Stimulated activated CD4-positive, alpha-beta T cell treated with anti-CD3 and anti-CD28 coated beads, Interleukin-12 subunit alpha, Interleukin-12 subunit beta, amount 100 ng/mL, for 24 hours (primary cell): ENCODE data around the gene LRRC10B.

Source experiments
- DNase-seq, 2 experiments: peaks; one replicate each; pipeline ENCODE4 v3.0.0-alpha.2; 2020; ENCODE audit warnings: low read depth in 2 of 2

Gene LRRC10B

GRCh38 chr11:61531044-61531443, 22.5 kb downstream of the LRRC10B start:
- no peak for DNase-seq

- peak; percentile 6 to 33 for DNase-seq
Measured at GRCh38 chr11:61532134-61533038, 23.8 kb downstream of the LRRC10B start.

GRCh38 chr11:61533039-61533375, 24.5 kb downstream of the LRRC10B start:
- DNase-seq: no peak

- no peak for DNase-seq
Measured at GRCh38 chr11:61533401-61533800, 24.9 kb downstream of the LRRC10B start.

GRCh38 chr11:61534025-61534932, 25.7 kb downstream of the LRRC10B start:
- DNase-seq: no peak

GRCh38 chr11:61534933-61535839, 26.6 kb downstream of the LRRC10B start:
- no peak for DNase-seq

- DNase-seq: no peak
Measured at GRCh38 chr11:61535998-61536675, 27.6 kb downstream of the LRRC10B start.

- DNase-seq: no peak
Measured at GRCh38 chr11:61536676-61537270, 28.2 kb downstream of the LRRC10B start.

GRCh38 chr11:61537326-61537725, 28.8 kb downstream of the LRRC10B start:
- DNase-seq: no peak

GRCh38 chr11:61538636-61538961, 30.1 kb downstream of the LRRC10B start:
- DNase-seq: no peak

- DNase-seq: no peak
Measured at GRCh38 chr11:61539006-61539405, 30.5 kb downstream of the LRRC10B start.

GRCh38 chr11:61539831-61540357, 31.3 kb downstream of the LRRC10B start:
- no peak for DNase-seq

GRCh38 chr11:61540528-61540927, 32.0 kb downstream of the LRRC10B start:
- no peak for DNase-seq

- no peak for DNase-seq
Measured at GRCh38 chr11:61541598-61541997, 33.0 kb downstream of the LRRC10B start.

GRCh38 chr11:61542024-61542461, 33.5 kb downstream of the LRRC10B start:
- DNase-seq: no peak

GRCh38 chr11:61542705-61543104, 34.2 kb downstream of the LRRC10B start:
- DNase-seq: no peak

GRCh38 chr11:61543606-61544306, 35.2 kb downstream of the LRRC10B start:
- no peak for DNase-seq

- DNase-seq: no peak
Measured at GRCh38 chr11:61544466-61544865, 35.9 kb downstream of the LRRC10B start.

- no peak for DNase-seq
Measured at GRCh38 chr11:61545341-61545740, 36.8 kb downstream of the LRRC10B start.

GRCh38 chr11:61545921-61546320, 37.4 kb downstream of the LRRC10B start:
- no peak for DNase-seq
